Mucosa of descending colon (tissue), 3 donors: Measurements from ENCODE around the gene UBE2G1. TPM values are rescaled to one million over a fixed set of nuclear protein-coding genes. Genes with fewer than 3 reads are reported as not detected.
A peak's percentile ranks its signal among the peaks of the same experiment; 100 is the strongest.

Experiments
- ATAC-seq: fragments of 200-7000 bp; cut with Tn5 transposase; one replicate; pipeline ENCODE4 v1.9.1; 2020; ENCODE audit warnings: mild to moderate bottlenecking, moderate library complexity
- DNase-seq, 3 donors: peaks; one replicate each; pipeline ENCODE4 v3.0.0-alpha.2; 2020
- H3K36me3 ChIP-seq: fragments of 200-600 bp; one replicate; pipeline ENCODE4 v1.8.0; 2021; ENCODE audit warnings: low read depth, mild to moderate bottlenecking
- H3K4me1 ChIP-seq: fragments of 200-600 bp; one replicate; pipeline ENCODE4 v1.8.0; 2021; ENCODE audit warnings: low read depth, mild to moderate bottlenecking
- H3K4me3 ChIP-seq: fragments of 200-600 bp; one replicate; pipeline ENCODE4 v1.8.0; 2021; ENCODE audit warnings: mild to moderate bottlenecking
- H3K9me3 ChIP-seq: fragments of 200-600 bp; one replicate; pipeline ENCODE4 v1.8.0; 2021; ENCODE audit warnings: mild to moderate bottlenecking
- CTCF ChIP-seq: fragments of 200-600 bp; IDR thresholded peaks from one replicate; pipeline ENCODE4 v1.8.0; 2022; ENCODE audit warnings: antibody characterized with exemption, mild to moderate bottlenecking
- intact Hi-C, 2 donors: fragments of 100-400 bp; cut with DNase I in 1 of 2; cut with micrococcal nuclease in 1 of 2; formaldehyde crosslinking; loops; one replicate each; pipeline versions ENCODE4 v1.11.0 to v1.11.1; 2022; cut with DNase I, micrococcal nuclease
- total RNA-seq, 3 donors: library from RNA; stranded (reverse); fragmentation: NEBNext Ultra II Directional in 2 of 3; extraction: Animal tissue kit (Norgen Biotek cat#: 25700) in 2 of 3; gene quantifications; one replicate each; pipeline versions ENCODE4 v1.2.1 to v1.2.4, GENCODE V29; 2021 to 2023
- donor health status: DM: no; HTN: no; CAD: no; lungs with moderate emphysema.
- donor health status: DM: no; HTN: no; CAD: no.
- donor health status: DM: no; HTN: yes; CAD: no.

Gene UBE2G1
- total RNA-seq, 3 donors from 2014 or later: 51.9 to 103 (median 56.7) TPM

- Histone ChIP-seq H3K4me3 (no peak overlapping the region), H3K36me3 (no peaks in the 10 kb centered on the region), H3K4me1 (peaks cover 7% of the 10 kb centered on the region), H3K9me3 (no peaks in the 10 kb centered on the region)
- no peak for TF ChIP-seq CTCF
- DNase-seq: peak in 1 of 3 donors; percentile 43
- peak; percentile 90 for ATAC-seq
- intact Hi-C loops: no loop called here
Observed at GRCh38 chr17:4229627-4230541, 136.6 kb downstream of the UBE2G1 start.

GRCh38 chr17:4221899-4222659 lies 144.4 kb downstream of the UBE2G1 start:
- Histone ChIP-seq H3K4me1 (peaks cover 11% of the 10 kb centered on the region), H3K9me3 (no peaks in the 10 kb centered on the region), H3K4me3 (no peak overlapping the region), H3K36me3 (no peaks in the 10 kb centered on the region)
- intact Hi-C loops: no loop called here
- TF ChIP-seq CTCF: no peak
- no peak for ATAC-seq
- no peak for DNase-seq

- Histone ChIP-seq H3K4me3 (no peak overlapping the region), H3K4me1 (peaks cover 11% of the 10 kb centered on the region), H3K9me3 (no peaks in the 10 kb centered on the region), H3K36me3 (no peaks in the 10 kb centered on the region)
- intact Hi-C loops: no loop called here
- ATAC-seq (no peak), DNase-seq (no peak)
- TF ChIP-seq CTCF: no peak
Observed at GRCh38 chr17:4221163-4221562, 145.3 kb downstream of the UBE2G1 start.

GRCh38 chr17:4220655-4221054 lies 145.8 kb downstream of the UBE2G1 start:
- ATAC-seq (peak; percentile 96), DNase-seq (peak in 1 of 3 donors; percentile 43)
- H3K36me3 ChIP-seq: no peaks in the 10 kb centered on the region
- no peaks in the 10 kb centered on the region for H3K9me3 ChIP-seq
- TF ChIP-seq CTCF: no peak
- no peak overlapping the region for H3K4me3 ChIP-seq
- intact Hi-C loops: no loop called here
- H3K4me1 ChIP-seq: peaks cover 11% of the 10 kb centered on the region

Other genes with a start within 250 kb of the UBE2G1 start
- 100 to 1,000 TPM; 124 to 192 (median 155) TPM for gene ZZEF1, start 223.6 kb downstream of the UBE2G1 start, total RNA-seq
- gene CYB5D2, start 223.5 kb downstream of the UBE2G1 start, total RNA-seq: 10 to 100 TPM in 2 of 3 donors, 1 to 10 TPM in 1; 9.7 to 15.4 (median 14.1) TPM
- 10 to 100 TPM; 52.0 to 94.3 (median 59.5) TPM for gene ANKFY1, start 102.7 kb downstream of the UBE2G1 start, total RNA-seq
- gene SPNS3, start 67.3 kb upstream of the UBE2G1 start, total RNA-seq: under 1 TPM in 2 of 3 donors, not detected in 1; 0.38 to 0.72 TPM
- gene SPNS2, start 132.2 kb upstream of the UBE2G1 start, total RNA-seq: 10 to 100 TPM in 2 of 3 donors, 1 to 10 TPM in 1; 9.2 to 24.5 (median 11.0) TPM
- 10 to 100 TPM; 32.7 to 41.4 (median 36.7) TPM for gene MYBBP1A, start 188.7 kb upstream of the UBE2G1 start, total RNA-seq
- 100 to 1,000 TPM in 2 of 3 donors, 10 to 100 TPM in 1; 98.0 to 219 (median 189) TPM for gene GGT6, start 193.9 kb upstream of the UBE2G1 start, total RNA-seq
- 1 to 10 TPM in 2 of 3 donors, under 1 TPM in 1; 0.12 to 1.5 (median 1.1) TPM for gene SMTNL2, start 217.9 kb upstream of the UBE2G1 start, total RNA-seq